ENCODE results near the gene COL7A1.

The COL7A1 gene

DNA sequence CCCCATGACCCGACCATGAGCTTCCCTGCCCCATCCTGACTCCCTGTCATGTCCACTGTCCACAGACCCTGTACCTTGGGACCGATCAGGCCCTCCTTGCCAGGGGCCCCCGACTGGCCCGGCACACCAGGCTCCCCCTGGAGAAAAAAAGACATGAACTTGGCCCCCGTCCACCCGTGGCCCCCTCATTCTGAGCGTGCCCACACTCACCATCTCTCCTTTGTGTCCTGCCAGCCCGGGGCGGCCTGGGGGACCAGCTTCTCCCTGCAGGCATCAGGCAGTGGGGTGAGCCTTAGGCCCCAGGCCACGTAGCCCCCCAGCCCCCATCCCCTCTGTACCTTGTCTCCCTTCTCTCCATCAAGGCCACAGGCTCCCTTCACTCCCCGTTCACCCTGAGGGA lies 27.6 kb downstream of the COL7A1 start:
- no peaks in the 10 kb centered on the region for H3K9me3 ChIP-seq (ENCODE audit: control insufficient read depth, insufficient read depth, low read length)
- 0 out of 2 replicates have a peak, but pooled peaks cover 5% of the 10 kb centered on the region for H3K36me3 ChIP-seq (ENCODE audit: insufficient read depth, low read length)
- no peak overlapping the region for H3K9ac ChIP-seq (ENCODE audit: low read depth, low read length)
- peaks cover 6% of the 10 kb centered on the region for H3K4me1 ChIP-seq (ENCODE audit: insufficient read depth, low read length)

DNA sequence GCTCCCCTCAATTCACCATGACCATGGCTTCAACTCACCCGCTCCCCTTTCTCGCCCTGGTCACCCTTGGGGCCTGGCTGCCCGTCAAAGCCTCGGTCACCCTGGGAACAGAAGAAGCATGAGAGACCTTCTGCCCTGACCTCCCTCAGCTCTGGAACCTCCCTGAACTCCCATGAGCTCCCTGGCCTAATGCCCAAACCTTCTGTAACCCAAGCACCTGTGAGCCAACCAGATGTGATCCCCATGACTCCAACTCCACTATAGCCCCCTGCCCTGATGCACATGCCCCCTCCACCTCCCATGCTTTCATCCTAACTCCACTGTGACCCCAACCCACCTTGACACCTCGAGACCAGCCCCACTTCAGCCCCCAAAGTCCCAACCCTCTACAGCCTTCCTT lies 28.0 kb downstream of the COL7A1 start:
- Histone ChIP-seq H3K4me1 (ENCODE audit: insufficient read depth, low read length) (peaks cover 6% of the 10 kb centered on the region), H3K9ac (ENCODE audit: low read depth, low read length) (no peak overlapping the region), H3K36me3 (ENCODE audit: insufficient read depth, low read length) (0 out of 2 replicates have a peak, but pooled peaks cover 5% of the 10 kb centered on the region), H3K9me3 (ENCODE audit: control insufficient read depth, insufficient read depth, low read length) (no peaks in the 10 kb centered on the region)

DNA sequence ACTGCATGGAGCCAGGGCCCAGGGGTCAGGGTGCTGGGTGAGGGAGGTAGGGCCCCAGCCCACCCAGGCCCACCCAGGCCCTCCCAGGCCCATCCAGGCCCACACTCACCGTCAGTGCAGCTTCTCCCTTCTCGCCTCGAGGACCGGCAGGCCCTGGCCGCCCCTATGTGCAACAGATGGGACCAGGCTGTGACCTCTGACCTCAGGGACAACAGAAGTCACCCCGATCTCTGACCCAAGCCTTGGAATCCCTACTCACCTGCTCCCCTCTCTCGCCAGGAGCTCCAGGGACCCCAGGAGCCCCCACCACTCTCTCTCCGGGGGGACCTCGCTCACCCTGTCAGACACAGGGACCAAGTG lies 28.7 kb downstream of the COL7A1 start:
- no peaks in the 10 kb centered on the region for H3K9me3 ChIP-seq (ENCODE audit: control insufficient read depth, insufficient read depth, low read length)
- H3K36me3 ChIP-seq (ENCODE audit: insufficient read depth, low read length): 0 out of 2 replicates have a peak, but pooled peaks cover 3% of the 10 kb centered on the region
- H3K4me1 ChIP-seq (ENCODE audit: insufficient read depth, low read length): peaks cover 10% of the 10 kb centered on the region
- H3K9ac ChIP-seq (ENCODE audit: low read depth, low read length): no peak overlapping the region

DNA sequence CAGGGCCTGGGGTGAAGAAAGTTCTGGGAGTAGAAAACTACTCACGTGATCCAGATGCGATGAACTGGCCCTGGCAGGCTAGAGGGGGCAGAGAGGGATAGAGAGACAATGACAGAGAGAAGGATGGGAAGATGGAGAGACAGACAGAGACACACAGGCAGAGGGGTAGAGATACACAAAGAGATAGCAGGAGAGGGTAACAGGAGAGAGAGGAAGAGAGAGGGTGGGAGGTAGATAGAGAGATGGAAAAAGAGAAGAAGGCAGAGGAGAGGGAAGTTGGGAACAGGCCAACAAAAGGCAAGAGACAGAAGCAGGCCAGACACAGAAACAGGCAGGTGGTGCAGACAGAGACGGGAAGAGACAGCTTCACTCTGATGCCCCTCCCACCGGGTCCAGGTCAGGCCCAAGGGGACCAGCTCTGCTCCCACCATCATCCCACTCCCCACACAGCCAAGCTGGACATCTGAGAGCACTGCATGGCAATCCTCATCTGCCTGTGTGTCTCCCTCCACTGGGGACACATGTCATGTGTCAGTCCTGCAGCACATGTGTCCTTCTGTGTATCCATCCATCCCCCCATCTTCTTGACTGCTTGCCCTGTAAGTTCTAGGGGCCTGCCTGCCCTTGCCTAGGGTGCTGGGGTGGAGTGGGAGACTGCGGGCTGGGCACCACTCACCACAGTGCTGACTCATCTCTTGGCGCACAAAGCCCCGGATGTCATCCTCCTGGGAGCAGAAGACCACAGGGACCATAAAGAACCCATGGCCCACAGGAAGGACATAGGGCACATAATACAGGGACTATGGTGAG lies 29.3 kb downstream of the COL7A1 start:
- Histone ChIP-seq H3K9ac (ENCODE audit: low read depth, low read length) (no peak overlapping the region), H3K4me1 (ENCODE audit: insufficient read depth, low read length) (peaks cover 12% of the 10 kb centered on the region)

DNA sequence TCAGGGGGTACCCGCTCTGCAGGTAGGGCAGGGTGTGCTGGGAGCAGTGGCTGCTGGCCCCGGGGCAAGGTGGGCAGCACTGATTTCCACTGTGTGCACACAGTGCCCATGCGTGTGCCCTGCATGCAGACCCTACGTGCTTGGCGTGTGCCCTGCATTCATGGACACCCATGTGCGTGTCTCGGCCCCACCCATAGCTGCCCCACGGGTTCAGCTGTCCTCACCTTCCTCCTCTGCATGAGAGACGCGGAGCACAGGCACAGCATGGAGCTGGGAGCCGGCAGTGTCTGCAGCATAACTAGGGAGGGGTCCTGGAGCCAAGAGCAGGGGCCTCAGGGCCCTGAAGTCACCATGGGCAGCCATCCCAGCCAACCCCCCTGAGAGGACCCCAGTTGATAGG lies 29.9 kb downstream of the COL7A1 start:
- H3K9me3 ChIP-seq (ENCODE audit: control insufficient read depth, insufficient read depth, low read length): no peaks in the 10 kb centered on the region
- H3K9ac ChIP-seq (ENCODE audit: low read depth, low read length): no peak overlapping the region
- 0 out of 2 replicates have a peak, but pooled peaks cover 3% of the 10 kb centered on the region for H3K36me3 ChIP-seq (ENCODE audit: insufficient read depth, low read length)
- peaks cover 18% of the 10 kb centered on the region for H3K4me1 ChIP-seq (ENCODE audit: insufficient read depth, low read length)

More for the DNA sequence above, 29.3 kb downstream of the COL7A1 start:
- H3K36me3 ChIP-seq (ENCODE audit: insufficient read depth, low read length): 0 out of 2 replicates have a peak, but pooled peaks cover 3% of the 10 kb centered on the region
- H3K9me3 ChIP-seq (ENCODE audit: control insufficient read depth, insufficient read depth, low read length): no peaks in the 10 kb centered on the region

DNA sequence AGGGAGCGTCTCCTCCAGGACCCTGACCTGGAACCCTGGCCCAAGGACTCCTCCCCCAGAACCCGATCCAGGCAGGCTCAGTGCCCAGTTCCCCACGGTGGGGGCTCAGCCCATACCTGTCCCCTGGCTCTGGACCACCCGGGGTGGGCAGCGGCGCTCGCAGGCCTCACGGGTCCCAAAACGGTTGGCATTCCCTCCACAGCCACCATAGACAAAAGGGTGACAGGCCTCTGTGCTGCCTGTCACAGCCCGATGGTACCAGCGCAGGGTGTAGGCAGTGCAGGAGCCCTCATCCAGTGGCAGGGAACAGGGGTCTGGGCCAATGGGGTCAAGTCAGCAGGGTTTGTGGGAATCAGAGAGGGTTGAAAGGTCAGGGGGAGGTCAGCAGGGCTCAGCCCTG lies 30.5 kb downstream of the COL7A1 start:
- peaks cover 18% of the 10 kb centered on the region for H3K4me1 ChIP-seq (ENCODE audit: insufficient read depth, low read length)
- no peak overlapping the region for H3K9ac ChIP-seq (ENCODE audit: low read depth, low read length)
- H3K9me3 ChIP-seq (ENCODE audit: control insufficient read depth, insufficient read depth, low read length): no peaks in the 10 kb centered on the region
- H3K36me3 ChIP-seq (ENCODE audit: insufficient read depth, low read length): 0 out of 2 replicates have a peak, but pooled peaks cover 3% of the 10 kb centered on the region

DNA sequence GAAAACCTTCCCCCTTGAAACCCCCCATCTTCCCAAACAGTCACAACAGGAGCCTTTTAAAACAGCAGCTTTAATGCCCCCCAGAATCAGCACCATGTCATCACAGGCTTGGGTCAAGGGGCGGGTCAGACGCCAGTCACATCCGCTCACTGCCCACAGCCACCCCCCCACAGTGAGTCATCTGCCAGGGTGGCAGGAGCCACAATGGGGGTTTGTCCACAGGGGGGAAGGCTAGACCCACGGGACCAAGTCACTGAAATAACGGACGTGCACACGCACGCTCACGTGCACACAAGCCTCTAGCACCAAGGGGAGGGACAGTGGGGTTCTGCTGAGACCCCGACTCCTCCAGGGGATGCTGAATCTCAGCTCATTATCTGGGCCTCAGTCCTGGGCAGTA lies 31.1 kb downstream of the COL7A1 start:
- Histone ChIP-seq H3K9ac (ENCODE audit: low read depth, low read length) (no peak overlapping the region), H3K36me3 (ENCODE audit: insufficient read depth, low read length) (0 out of 2 replicates have a peak, but pooled peaks cover 3% of the 10 kb centered on the region), H3K4me1 (ENCODE audit: insufficient read depth, low read length) (peaks cover 18% of the 10 kb centered on the region), H3K9me3 (ENCODE audit: control insufficient read depth, insufficient read depth, low read length) (no peaks in the 10 kb centered on the region)

DNA sequence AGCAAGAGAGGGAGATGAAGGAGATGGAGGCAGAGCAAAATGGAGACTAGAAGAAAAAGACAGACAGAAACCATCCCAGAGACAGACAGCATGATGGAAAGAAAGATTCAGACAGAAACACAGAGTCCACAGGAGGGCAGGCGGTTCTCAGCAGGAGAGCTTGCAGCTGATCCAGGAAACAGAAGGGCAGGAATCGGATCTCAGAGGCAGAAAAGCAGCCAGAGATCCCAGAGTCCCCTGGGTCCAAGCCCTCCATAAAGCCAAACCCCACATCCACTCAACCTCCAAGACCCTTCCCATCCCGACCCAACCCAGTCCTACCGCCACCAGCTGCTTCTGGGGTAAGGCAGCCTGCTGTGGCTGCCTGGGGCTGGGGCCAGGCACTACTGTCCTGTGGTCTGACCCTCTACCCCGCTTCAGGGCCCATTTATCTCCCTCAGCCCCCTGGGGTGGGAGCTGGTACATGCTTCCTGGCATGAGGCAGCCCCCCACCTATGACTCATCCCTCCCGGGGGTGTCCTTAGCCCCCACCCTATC lies 31.7 kb downstream of the COL7A1 start, which contains the start of gene UCN2:
Gene UCN2 (minus strand): TSS at position 400 of the 537 bp plus-strand sequence. CDS start 657 bp downstream, outside the sequence.
- Histone ChIP-seq H3K4me1 (ENCODE audit: insufficient read depth, low read length) (peaks cover 20% of the 10 kb centered on the region), H3K9ac (ENCODE audit: low read depth, low read length) (no peak within 1 kb of the TSS), H3K9me3 (ENCODE audit: control insufficient read depth, insufficient read depth, low read length) (no peaks in the 10 kb centered on the region), H3K36me3 (ENCODE audit: insufficient read depth, low read length) (0 out of 2 replicates have a peak, but pooled peaks cover 3% of the 10 kb centered on the region)

DNA sequence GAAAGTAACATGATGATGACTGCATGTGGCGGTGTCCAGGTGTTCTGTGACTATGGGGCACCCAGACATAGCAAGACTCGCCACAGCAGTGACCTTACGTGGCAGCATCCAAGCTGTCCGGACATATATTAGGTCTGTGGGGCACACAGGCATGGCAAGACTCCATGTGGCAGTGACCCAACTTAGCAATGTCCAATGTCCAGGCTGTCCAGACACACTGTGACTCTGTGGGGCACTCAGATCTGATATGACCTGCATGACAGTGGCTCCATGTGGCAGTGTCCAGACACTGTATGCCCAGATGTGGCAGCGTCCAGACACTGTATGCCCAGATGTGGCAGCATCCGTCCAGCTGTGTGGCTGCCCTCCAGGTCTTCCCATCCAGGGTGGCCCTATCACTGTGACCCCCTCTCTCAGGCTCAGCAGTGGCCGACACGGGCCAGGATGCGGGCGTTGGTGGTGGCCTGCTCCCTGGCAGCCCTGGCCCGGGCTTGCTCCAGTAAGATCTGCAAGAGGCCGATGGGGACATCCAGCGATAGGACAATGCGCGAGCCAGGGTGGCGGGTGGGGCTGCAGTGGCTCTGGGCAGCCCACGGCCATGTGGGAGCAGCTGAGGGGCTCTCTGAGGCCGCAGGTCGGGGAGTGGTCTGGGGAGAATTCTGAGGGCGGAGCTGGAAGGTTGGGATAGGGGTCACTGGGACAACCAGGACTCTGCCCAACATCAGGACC lies 32.6 kb downstream of the COL7A1 start:
- Histone ChIP-seq H3K9me3 (ENCODE audit: control insufficient read depth, insufficient read depth, low read length) (no peaks in the 10 kb centered on the region), H3K36me3 (ENCODE audit: insufficient read depth, low read length) (0 out of 2 replicates have a peak, but pooled peaks cover 3% of the 10 kb centered on the region), H3K9ac (ENCODE audit: low read depth, low read length) (no peak overlapping the region), H3K4me1 (ENCODE audit: insufficient read depth, low read length) (peaks cover 22% of the 10 kb centered on the region)

DNA sequence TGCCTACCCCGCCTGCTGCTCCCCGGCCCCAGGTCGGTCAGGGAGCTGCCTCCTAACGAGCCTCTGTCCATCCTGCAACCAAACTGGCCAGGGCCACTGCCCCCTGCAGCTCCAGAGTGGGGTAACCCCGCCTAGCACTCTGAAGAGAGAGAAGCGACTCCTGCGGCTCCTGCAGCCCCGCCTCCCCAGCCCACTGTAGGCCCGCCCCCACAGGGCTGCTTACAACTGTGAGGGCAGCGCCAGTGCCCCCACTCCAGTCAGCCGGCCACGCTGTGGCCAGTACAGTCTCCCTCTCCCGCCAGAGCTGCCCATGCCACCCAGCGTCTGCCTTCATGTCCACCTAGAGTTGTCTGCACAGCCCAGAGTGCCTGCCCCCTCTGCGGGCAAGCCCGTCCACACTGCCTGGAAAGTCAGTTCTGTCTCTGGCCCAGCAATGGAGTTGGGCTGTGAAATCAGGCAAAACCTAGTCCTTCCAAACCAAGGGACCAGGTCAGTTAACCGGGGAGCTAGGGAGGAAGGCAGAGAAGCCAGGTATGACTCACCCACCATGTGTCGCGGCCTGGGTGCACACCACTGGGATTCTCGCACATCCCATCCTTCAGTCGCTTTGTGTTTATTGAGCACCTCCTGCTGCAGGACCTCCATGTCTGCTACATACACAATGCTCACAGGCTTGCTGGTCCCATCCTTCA lies 33.9 kb downstream of the COL7A1 start:
- H3K36me3 ChIP-seq (ENCODE audit: insufficient read depth, low read length): 0 out of 2 replicates have a peak, but pooled peaks cover 3% of the 10 kb centered on the region
- no peaks in the 10 kb centered on the region for H3K9me3 ChIP-seq (ENCODE audit: control insufficient read depth, insufficient read depth, low read length)
- peaks cover 22% of the 10 kb centered on the region for H3K4me1 ChIP-seq (ENCODE audit: insufficient read depth, low read length)
- no peak overlapping the region for H3K9ac ChIP-seq (ENCODE audit: low read depth, low read length)

DNA sequence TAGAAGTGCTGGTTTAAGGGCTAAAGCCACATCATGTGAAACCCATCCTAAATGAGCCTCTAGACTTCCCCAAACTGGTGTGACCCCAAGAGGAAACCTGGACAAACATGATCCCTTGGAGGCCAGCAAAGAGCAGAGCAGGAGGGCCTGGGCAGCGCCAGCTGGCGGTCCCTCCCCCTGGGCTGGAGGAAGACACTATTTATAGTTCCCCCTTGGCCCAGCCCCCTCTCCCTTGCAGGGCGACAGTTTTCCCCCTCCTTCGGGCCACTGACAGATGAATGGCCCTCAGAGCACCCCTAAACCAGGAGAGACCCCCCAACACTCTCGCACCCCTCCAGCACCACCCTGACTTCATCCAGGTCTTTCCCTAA lies 34.5 kb downstream of the COL7A1 start:
- Histone ChIP-seq H3K9ac (ENCODE audit: low read depth, low read length) (no peak overlapping the region), H3K4me1 (ENCODE audit: insufficient read depth, low read length) (peaks cover 22% of the 10 kb centered on the region), H3K9me3 (ENCODE audit: control insufficient read depth, insufficient read depth, low read length) (no peaks in the 10 kb centered on the region), H3K36me3 (ENCODE audit: insufficient read depth, low read length) (0 out of 2 replicates have a peak, but pooled peaks cover 3% of the 10 kb centered on the region)

DNA sequence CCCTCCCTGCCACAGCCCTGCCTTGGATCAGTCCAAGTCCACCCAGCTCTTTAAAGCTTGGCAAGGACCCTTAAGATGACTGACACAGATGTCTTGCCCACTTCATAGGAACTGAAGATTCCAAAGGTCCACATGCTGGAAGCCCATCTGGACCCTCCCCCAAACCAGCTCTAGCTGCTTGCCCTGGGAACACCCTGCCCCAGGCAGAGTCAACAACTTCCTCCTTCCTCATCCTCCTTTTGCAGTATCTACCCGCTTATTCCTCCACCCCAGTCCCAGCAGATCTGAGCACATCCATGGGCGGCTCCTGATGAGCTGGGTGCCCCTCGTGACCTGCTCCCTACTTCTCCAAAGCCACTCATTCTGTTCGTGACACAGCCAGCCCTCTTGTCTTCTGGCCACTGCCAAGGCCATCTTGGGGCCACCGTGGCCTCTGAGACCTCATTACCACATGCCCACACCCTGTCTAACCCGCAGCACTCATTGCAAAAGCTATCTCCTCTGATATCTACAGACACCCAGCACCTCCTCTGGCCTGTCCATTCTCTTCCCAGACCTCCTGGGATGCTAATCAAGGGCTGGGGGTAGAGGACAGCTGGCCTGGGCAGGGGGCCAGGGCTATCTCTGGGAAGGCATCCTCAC lies 36.5 kb downstream of the COL7A1 start:
- no peaks in the 10 kb centered on the region for H3K9me3 ChIP-seq (ENCODE audit: control insufficient read depth, insufficient read depth, low read length)
- no peaks in the 10 kb centered on the region for H3K36me3 ChIP-seq (ENCODE audit: insufficient read depth, low read length)
- H3K9ac ChIP-seq (ENCODE audit: low read depth, low read length): no peak overlapping the region
- peaks cover 25% of the 10 kb centered on the region for H3K4me1 ChIP-seq (ENCODE audit: insufficient read depth, low read length)

DNA sequence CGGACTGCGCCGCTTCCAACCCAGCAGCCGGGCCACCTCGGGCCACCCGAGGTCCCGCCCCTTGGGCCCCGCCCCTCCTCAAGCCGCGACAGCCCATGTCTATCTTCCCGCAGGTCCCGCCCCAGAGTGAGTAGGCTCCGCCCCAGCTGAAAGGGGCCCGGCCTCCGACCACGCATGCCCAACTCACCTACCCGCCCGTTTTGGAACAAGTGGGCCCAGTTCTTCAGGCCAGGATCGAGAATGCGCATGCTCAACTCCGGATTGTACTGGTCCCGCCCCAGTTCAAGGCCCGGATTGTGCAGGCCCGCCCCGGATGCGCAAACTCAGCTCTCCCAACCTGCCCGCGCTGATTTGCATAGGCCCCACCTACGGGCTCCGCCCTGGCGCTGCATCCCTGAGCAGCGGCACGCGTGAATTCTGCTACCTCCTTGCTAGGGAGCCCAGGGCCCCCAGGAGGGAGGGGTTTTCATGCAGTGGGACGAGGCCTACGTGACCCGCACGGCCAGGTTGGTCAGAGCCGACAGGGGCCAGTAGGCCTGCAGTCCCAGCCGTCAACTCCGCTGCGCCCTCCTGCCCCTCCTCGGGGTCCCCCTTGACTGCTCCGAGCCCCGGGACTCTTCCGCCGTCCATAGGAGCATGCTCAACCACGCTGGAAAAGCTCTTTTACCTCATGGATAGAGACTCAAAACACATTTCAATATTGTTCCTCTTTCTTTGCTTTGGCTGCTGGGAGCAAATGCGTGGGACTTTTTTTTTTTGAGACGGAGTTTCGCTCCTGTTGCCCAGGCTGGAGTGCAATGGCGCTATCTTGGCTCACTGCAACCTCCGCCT lies 38.1 kb downstream of the COL7A1 start, which contains the start of gene PFKFB4:
Gene PFKFB4 (minus strand): TSS at position 8 of the 831 bp plus-strand sequence. CDS start 26 bp downstream, outside the sequence.
- Histone ChIP-seq H3K4me1 (ENCODE audit: insufficient read depth, low read length) (peaks cover 23% of the 10 kb centered on the region), H3K9ac (ENCODE audit: low read depth, low read length) (peak within 1 kb of the TSS; percentile 61), H3K36me3 (ENCODE audit: insufficient read depth, low read length) (no peaks in the 10 kb centered on the region), H3K9me3 (ENCODE audit: control insufficient read depth, insufficient read depth, low read length) (no peaks in the 10 kb centered on the region)

Data from ES-I3 (cell line).